T-helper 2 cell treated with Interferon-gamma antibody and Interleukin-4, amounts not matched to agents 5 μg/mL and 100 μg/mL, for 36 hours (primary cell): ENCODE data around the gene TBX4.

Experiments used
- DNase-seq: peaks from one replicate; pipeline ENCODE4 v3.0.0; 2021; ENCODE audit warnings: low spot score
- H3K27ac Mint-ChIP-seq: one replicate; pipeline ENCODE4 v1.8.0; 2021; ENCODE audit warnings: mild to moderate bottlenecking, mixed read lengths
- H3K27me3 Mint-ChIP-seq: one replicate; pipeline ENCODE4 v1.8.0; 2021; ENCODE audit warnings: low read depth, mixed read lengths
- H3K36me3 Mint-ChIP-seq: one replicate; pipeline ENCODE4 v1.8.0; 2021; ENCODE audit warnings: low read depth, mixed read lengths
- H3K4me1 Mint-ChIP-seq: one replicate; pipeline ENCODE4 v1.8.0; 2021; ENCODE audit warnings: low read depth, mixed read lengths
- H3K4me3 Mint-ChIP-seq: one replicate; pipeline ENCODE4 v1.8.0; 2022; ENCODE audit warnings: mild to moderate bottlenecking, moderate library complexity, mixed read lengths
- H3K9me3 Mint-ChIP-seq: one replicate; pipeline ENCODE4 v1.8.0; 2021; ENCODE audit warnings: mixed read lengths

TBX4 gene

GRCh38 chr17:61410141-61411010 is 41.8 kb upstream of the TBX4 start:
- Mint-ChIP-seq H3K9me3 (no peaks in the 10 kb centered on the region), H3K36me3 (no peaks in the 10 kb centered on the region), H3K4me3 (peak overlapping the region; percentile 65), H3K27me3 (peaks cover 63% of the 10 kb centered on the region), H3K27ac (no peak overlapping the region), H3K4me1 (peaks cover 11% of the 10 kb centered on the region)
- peak; percentile 53 for DNase-seq

DNA sequence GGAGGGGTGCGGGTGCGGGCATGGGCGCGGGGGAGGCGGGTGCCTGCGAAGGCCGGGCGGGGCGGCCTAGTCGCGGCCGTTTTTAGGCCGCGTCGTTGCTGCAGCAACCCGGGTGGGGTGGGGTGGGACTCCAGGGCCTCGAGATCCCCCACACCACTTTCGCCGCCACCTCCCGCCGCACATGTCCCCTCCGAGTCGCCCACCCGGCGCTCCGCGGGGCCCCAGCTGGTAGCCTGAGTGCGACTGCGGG is 41.3 kb upstream of the TBX4 start:
- no peaks in the 10 kb centered on the region for H3K9me3 Mint-ChIP-seq
- H3K36me3 Mint-ChIP-seq = no peaks in the 10 kb centered on the region
- H3K27me3 Mint-ChIP-seq = peaks cover 64% of the 10 kb centered on the region
- DNase-seq = no peak
- peaks cover 11% of the 10 kb centered on the region for H3K4me1 Mint-ChIP-seq
- H3K27ac Mint-ChIP-seq = no peak overlapping the region
- peak overlapping the region; percentile 65 for H3K4me3 Mint-ChIP-seq

DNA sequence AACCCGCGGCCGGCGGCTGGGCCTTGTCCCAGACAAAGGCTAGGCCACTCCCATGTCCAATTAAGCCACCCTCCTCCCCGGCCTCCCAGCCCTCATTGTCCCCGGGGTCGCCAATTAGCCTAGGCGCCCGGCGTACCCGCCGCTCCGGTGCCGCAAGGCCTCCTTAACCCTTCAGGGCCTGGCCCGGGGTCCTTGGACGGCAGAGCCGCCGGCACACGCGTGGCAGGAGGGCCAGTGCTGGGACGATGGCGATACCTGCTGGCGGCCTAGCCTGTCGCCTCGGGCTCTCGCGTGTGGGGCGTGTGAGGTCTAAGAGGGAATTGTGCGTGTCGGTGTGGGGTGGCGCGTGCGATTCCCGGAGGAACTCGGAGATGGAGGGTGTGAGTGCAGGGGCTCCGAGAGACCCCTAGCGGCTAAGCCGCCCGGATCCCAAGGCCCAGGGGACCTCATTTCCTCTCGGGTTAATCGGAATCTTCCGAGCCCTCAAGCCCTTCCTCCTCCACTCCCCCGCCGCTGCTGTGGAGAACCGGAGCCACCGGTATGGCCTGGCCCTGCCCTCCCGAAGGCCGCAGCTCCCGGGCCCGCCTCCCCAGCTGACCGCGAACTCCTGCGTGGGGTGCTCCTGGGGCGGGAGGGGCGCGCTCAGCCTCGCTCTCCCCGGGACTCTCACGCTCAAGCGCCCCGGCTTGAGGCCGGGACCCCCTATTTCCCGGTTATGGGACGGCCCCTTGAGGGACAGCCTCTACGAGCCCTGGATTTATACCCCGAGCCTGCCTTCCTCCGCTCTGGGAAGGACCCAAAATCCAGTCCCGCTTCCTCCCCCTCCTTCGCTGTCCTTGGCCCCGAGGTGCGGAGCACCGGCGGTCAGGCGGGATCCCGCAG is 40.7 kb upstream of the TBX4 start:
- H3K36me3 Mint-ChIP-seq = no peaks in the 10 kb centered on the region

DNA sequence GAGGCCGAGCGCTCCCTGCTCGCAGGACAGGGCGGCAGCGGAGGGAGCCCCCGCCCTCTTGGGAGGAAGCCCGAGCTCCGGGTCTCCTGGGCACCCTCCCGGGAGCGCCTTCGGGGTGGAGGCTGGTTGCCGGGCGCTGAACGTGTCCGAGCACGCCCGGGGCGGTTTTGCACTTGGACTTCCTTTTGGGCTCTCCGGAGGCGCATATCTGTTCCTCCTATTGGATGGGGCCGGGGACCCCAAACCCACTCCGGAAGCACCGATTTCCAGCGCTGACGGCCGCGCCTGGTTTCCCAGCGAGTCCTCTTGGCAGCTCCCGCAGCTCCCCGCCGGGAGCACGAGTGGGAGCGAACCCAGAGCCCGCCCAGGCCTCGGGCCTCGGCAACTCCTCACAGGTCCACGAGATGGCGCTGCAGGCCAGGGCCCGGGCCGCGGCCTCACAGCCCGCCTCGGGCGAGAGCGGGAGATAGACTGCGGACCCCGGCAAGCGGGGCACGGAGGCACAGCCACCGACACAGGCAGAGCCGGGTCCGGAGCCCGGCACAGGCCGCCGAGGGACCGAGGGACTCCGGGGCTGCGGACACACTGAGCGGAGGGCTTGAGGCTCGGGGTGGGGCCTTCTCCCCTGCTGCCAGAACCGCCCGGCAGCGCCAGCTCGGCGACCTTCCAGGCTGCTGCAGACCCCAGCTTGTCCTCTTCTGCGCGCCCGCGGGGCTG is 39.9 kb upstream of the TBX4 start:
- Mint-ChIP-seq H3K4me1 (peaks cover 11% of the 10 kb centered on the region), H3K4me3 (peak overlapping the region; percentile 57), H3K36me3 (no peaks in the 10 kb centered on the region), H3K27ac (no peak overlapping the region), H3K27me3 (peaks cover 55% of the 10 kb centered on the region), H3K9me3 (no peaks in the 10 kb centered on the region)
- DNase-seq = peak; percentile 73

More for the DNA sequence above, 40.7 kb upstream of the TBX4 start:
- Mint-ChIP-seq H3K27me3 (peaks cover 63% of the 10 kb centered on the region), H3K9me3 (no peaks in the 10 kb centered on the region), H3K4me1 (peaks cover 11% of the 10 kb centered on the region), H3K27ac (no peak overlapping the region), H3K4me3 (peak overlapping the region; percentile 51)
- DNase-seq = peak; percentile 27

DNA sequence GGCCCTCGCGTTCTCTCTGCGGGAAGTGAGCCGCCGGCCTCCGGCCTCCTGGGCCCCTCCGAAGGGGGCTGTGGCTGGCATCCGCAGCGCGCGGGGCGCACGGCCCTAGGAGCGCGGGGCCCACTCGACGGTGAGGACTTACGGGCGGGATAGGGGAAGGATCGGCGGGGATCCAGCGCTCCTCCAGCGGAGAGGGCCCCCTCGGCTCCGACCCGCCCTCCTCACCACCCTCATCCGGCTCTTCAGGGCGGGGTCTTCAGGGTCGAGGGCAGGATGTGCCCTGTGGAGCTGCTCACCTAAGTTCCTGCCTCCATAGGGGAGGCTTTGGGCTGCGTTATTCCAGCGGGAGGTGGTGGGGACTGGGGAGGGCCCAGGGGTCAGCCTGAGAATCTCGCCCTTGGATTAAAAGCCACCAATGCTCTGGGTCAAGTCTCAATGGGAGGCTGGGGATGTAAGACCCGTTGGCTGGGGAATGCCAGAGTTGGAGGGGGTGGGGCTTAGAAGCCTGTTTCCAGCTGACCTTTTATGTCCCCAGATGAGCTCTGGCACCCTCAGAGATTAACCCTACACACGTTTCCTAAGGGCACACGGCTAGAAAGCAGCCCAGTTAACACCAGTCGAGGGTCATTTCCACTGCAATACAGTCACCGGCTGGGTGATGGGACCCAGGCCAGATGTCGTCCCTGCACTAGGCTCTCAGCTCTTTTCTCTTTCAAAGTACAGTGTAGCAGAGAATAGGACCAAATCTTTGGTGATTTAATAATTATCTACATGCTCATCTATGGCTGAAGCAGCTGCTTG is 39.2 kb upstream of the TBX4 start:
- peaks cover 10% of the 10 kb centered on the region for H3K4me1 Mint-ChIP-seq
- H3K36me3 Mint-ChIP-seq = no peaks in the 10 kb centered on the region
- peak overlapping the region; percentile 51 for H3K4me3 Mint-ChIP-seq
- no peak for DNase-seq
- H3K27ac Mint-ChIP-seq = no peak overlapping the region
- peaks cover 51% of the 10 kb centered on the region for H3K27me3 Mint-ChIP-seq
- no peaks in the 10 kb centered on the region for H3K9me3 Mint-ChIP-seq

- no peak overlapping the region for H3K4me3 Mint-ChIP-seq
- no peak overlapping the region for H3K27ac Mint-ChIP-seq
- DNase-seq = no peak
- no peaks in the 10 kb centered on the region for H3K36me3 Mint-ChIP-seq
- H3K27me3 Mint-ChIP-seq = peaks cover 45% of the 10 kb centered on the region
- peaks cover 10% of the 10 kb centered on the region for H3K4me1 Mint-ChIP-seq
- H3K9me3 Mint-ChIP-seq = no peaks in the 10 kb centered on the region
Observed at GRCh38 chr17:61413661-61414126, 38.5 kb upstream of the TBX4 start.

DNA sequence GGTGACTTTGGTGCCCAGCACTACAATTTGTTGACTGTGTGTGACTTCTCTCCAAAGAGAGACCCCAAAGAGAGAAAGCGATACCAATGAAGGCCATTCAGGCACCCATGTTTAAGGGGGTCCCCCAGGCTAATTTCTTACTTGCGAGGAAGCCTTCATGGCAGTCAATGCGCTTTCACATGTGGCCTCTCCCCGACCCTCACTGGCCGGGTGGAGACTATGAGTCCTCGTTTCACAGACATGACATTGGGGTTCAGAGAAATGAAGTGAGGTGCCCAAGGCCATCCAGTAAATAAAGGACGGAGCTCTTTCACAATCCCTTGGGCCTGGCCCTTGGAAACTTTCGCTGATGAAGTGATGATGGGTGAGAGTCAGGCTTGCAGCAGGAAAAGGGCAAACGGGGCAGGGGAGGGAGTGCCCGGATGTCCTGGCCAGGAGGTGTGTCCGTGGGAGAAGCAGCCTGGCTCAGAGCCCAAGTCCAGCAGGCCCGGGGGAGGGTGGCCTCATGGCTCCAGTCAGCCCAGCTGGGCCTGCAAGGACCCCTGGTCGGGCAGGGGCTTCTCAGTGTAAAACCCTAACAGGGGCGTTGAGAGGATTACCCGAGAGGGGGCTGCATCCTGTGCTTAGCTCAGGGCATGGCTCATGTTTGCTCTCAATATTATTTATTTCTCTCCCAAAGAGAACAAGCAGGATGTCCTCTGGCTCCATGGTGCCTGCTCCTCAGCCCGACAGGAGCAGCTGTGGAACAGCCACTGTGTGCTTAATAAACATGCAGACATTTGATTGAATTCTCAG is 37.9 kb upstream of the TBX4 start:
- H3K27me3 Mint-ChIP-seq = peaks cover 44% of the 10 kb centered on the region

DNA sequence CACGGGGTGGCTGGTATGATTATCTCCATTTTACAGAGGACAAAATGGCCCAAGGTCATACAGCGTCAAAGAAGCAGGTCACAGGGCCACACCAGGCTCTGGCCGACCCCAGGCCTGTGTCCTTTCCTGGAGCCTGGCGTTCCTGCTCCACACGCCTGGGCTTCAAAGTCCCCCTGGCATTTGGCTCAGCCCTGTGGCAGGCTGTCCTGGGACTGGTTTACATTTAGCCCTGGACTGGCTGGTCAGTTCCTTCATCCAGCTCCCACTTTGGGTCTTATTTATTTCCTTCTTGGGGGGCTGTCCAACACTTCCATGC is 37.3 kb upstream of the TBX4 start:
- Mint-ChIP-seq H3K9me3 (no peaks in the 10 kb centered on the region), H3K4me1 (peaks cover 6% of the 10 kb centered on the region), H3K27ac (no peak overlapping the region), H3K4me3 (no peak overlapping the region), H3K36me3 (no peaks in the 10 kb centered on the region), H3K27me3 (peaks cover 43% of the 10 kb centered on the region)
- no peak for DNase-seq

More for the DNA sequence above, 37.9 kb upstream of the TBX4 start:
- DNase-seq = no peak
- H3K4me1 Mint-ChIP-seq = peaks cover 8% of the 10 kb centered on the region
- no peaks in the 10 kb centered on the region for H3K9me3 Mint-ChIP-seq
- no peaks in the 10 kb centered on the region for H3K36me3 Mint-ChIP-seq
- no peak overlapping the region for H3K4me3 Mint-ChIP-seq
- no peak overlapping the region for H3K27ac Mint-ChIP-seq

- Mint-ChIP-seq H3K36me3 (no peaks in the 10 kb centered on the region), H3K27ac (no peak overlapping the region), H3K4me1 (peaks cover 1% of the 10 kb centered on the region), H3K4me3 (no peak overlapping the region), H3K27me3 (peaks cover 40% of the 10 kb centered on the region), H3K9me3 (no peaks in the 10 kb centered on the region)
- DNase-seq = no peak
Observed at GRCh38 chr17:61415374-61416210, 36.6 kb upstream of the TBX4 start.

DNA sequence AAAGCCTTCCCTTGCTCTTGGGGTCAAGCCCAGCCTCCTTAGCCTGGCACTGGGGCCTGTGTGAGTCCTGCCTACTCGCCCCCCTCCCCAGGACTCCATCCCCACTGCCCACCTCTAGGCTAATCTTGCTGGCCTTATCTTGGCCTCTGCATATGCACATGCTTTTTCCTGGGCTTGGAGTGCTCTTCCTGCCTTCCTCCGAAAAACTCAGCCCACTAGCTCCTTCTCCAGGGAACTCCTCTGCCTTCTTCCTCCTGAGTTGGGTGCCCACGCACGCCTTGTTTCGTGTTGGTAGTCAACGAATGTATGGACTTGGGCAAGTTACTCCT is 36.0 kb upstream of the TBX4 start:
- Mint-ChIP-seq H3K4me1 (no peaks in the 10 kb centered on the region), H3K9me3 (no peaks in the 10 kb centered on the region), H3K4me3 (no peak overlapping the region), H3K27ac (no peak overlapping the region), H3K36me3 (no peaks in the 10 kb centered on the region), H3K27me3 (peaks cover 37% of the 10 kb centered on the region)
- DNase-seq = no peak

- Mint-ChIP-seq H3K4me1 (no peaks in the 10 kb centered on the region), H3K36me3 (no peaks in the 10 kb centered on the region), H3K4me3 (no peak overlapping the region), H3K27me3 (peaks cover 37% of the 10 kb centered on the region), H3K9me3 (no peaks in the 10 kb centered on the region), H3K27ac (no peak overlapping the region)
- DNase-seq = peak; percentile 49
Observed at GRCh38 chr17:61416540-61417363, 35.5 kb upstream of the TBX4 start.

DNA sequence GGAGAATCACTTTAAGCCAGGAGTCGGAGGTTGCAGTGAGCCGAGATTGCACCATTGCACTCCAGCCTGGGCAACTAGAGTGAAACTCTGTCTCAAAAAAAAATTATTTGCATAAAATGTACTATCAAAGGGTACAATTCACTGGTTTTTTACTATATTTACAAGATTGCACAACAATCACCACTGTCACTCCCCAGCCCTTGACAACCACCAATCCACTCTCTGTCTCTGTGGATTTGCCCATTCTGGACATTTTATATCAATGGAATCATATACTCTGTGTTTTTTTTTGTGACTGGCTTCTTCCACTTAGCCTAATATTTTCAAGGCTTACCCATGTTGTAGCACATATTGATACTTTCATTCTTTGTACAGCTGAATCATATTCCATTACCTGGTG is 33.8 kb upstream of the TBX4 start:
- Mint-ChIP-seq H3K4me1 (no peaks in the 10 kb centered on the region), H3K4me3 (no peak overlapping the region), H3K36me3 (no peaks in the 10 kb centered on the region), H3K9me3 (no peaks in the 10 kb centered on the region), H3K27ac (no peak overlapping the region), H3K27me3 (peaks cover 46% of the 10 kb centered on the region)
- DNase-seq = no peak
